Testis (tissue), 3 donors: Measurements from ENCODE around the gene TPMT. TPM values are rescaled to one million over a fixed set of nuclear protein-coding genes. Genes with fewer than 3 reads are reported as not detected.

Source experiments
- DNase-seq: peaks from one replicate; pipeline ENCODE4 v3.0.0-alpha.2; 2019
- H3K27ac ChIP-seq, 2 donors: fragments of 200-600 bp; sonication (generic); one replicate each; pipeline ENCODE4 v1.5.1; 2019
- H3K27me3 ChIP-seq: fragments of 200-600 bp; sonication (generic); one replicate; pipeline ENCODE4 v1.5.1; 2019
- H3K36me3 ChIP-seq: fragments of 200-600 bp; sonication (generic); one replicate; pipeline ENCODE4 v1.5.1; 2017; ENCODE audit warnings: low read depth; ENCODE audit errors: missing control alignments
- H3K4me1 ChIP-seq: fragments of 200-600 bp; sonication (generic); one replicate; pipeline ENCODE4 v1.5.1; 2019
- H3K4me3 ChIP-seq, 2 donors: fragments of 200-600 bp; sonication (generic); one replicate each; pipeline ENCODE4 v1.5.1; 2017 to 2019
- H3K9me3 ChIP-seq: fragments of 200-600 bp; sonication (generic); one replicate; pipeline ENCODE4 v1.5.1; 2017
- POLR2A ChIP-seq: fragments of 450-650 bp; IDR thresholded peaks from one replicate; pipeline ENCODE4 v1.6.1; 2017; ENCODE audit warnings: antibody characterized with exemption, mild to moderate bottlenecking, moderate library complexity
- WGBS, 2 donors: methylation state at CpG; one replicate each; pipeline ENCODE4 v1.1.5; 2018; 5-methylcytosine and 5-hydroxymethylcytosine counted together
- intact Hi-C: fragments of 100-400 bp; cut with DNase I; formaldehyde crosslinking; loops from one replicate; pipeline ENCODE4 v1.15.1; 2023; ENCODE audit warnings: low total_unique reads
- polyA plus RNA-seq: library from polyadenylated mRNA; stranded (reverse); fragments of 350-450 nt; fragmentation: Illumina TruSeq; extraction: RNeasy Lipid Tissue Mini Kit (QIAGEN cat#74804); gene quantifications from one replicate; pipeline ENCODE4 v1.2.3, GENCODE V29; 2014; ENCODE audit warnings: low read depth, low replicate concordance; ENCODE audit not compliant: insufficient read depth
- total RNA-seq, 2 donors: library from RNA; depleted of rRNA; stranded (reverse); fragments of >200 nt; gene quantifications; one replicate each; pipeline ENCODE4 v1.2.3, GENCODE V29; 2016
- TF ChIP-seq, protein P1 (sequence below), 3 experiments: fragments of 450-650 bp in 2 of 3; fragments of 200-600 bp in 1 of 3; sonication (generic) in 1 of 3; IDR thresholded peaks; one replicate each; pipeline ENCODE4 v1.5.1; 2016 to 2019; ENCODE audit warnings: antibody characterized with exemption in 3 of 3, mild to moderate bottlenecking in 2 of 3, moderate library complexity in 1 of 3

TPMT gene
- total and polyA plus RNA-seq, 3 donors from 2014 or later = 14.6 to 21.0 (median 18.3) TPM

DNA sequence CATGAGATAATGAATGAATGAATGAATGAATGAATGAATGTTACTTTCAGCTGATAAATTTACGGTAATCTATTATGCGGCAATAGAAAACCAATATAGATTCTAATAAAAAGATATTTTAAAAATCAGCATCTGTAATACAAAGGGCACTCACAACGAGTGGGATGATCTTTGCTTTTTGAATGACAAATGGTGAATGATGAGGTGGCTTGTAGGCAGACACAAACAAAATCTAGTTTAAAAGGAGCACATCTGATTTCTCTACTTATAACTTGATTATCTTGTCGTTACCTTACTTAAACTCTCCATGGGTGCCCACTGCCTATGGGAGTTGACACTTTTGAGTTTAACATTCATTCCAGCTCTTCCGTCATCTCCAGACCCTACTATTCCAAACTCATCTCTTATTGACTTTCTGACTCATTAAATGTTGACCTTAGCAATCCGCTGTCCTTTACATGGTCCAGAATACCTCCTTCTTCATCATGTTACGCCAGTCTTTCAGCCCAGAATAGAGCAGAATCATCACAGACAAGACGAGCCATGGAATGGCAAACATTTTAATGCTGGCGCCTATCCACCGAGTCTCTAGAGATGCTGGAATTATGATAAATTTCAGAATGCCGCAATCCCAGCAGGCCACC is 73.7 kb downstream of the TPMT start:
- H3K36me3 ChIP-seq = no peaks in the 10 kb centered on the region
- H3K9me3 ChIP-seq = no peaks in the 10 kb centered on the region
- no peak overlapping the region for H3K4me3 ChIP-seq
- H3K27ac ChIP-seq = no peak overlapping the region
- intact Hi-C loops = no loop called here
- H3K27me3 ChIP-seq = no peaks in the 10 kb centered on the region
- no peak for TF ChIP-seq POLR2A
- TF ChIP-seq, protein P1, sequence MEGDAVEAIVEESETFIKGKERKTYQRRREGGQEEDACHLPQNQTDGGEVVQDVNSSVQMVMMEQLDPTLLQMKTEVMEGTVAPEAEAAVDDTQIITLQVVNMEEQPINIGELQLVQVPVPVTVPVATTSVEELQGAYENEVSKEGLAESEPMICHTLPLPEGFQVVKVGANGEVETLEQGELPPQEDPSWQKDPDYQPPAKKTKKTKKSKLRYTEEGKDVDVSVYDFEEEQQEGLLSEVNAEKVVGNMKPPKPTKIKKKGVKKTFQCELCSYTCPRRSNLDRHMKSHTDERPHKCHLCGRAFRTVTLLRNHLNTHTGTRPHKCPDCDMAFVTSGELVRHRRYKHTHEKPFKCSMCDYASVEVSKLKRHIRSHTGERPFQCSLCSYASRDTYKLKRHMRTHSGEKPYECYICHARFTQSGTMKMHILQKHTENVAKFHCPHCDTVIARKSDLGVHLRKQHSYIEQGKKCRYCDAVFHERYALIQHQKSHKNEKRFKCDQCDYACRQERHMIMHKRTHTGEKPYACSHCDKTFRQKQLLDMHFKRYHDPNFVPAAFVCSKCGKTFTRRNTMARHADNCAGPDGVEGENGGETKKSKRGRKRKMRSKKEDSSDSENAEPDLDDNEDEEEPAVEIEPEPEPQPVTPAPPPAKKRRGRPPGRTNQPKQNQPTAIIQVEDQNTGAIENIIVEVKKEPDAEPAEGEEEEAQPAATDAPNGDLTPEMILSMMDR (IDR thresholded peaks at IDR 0.05) = no peak
- WGBS, 2 donors = 81 to 86% methylated on average over 11 of the region's 11 CpGs
- DNase-seq = no peak
- H3K4me1 ChIP-seq = no peaks in the 10 kb centered on the region

DNA sequence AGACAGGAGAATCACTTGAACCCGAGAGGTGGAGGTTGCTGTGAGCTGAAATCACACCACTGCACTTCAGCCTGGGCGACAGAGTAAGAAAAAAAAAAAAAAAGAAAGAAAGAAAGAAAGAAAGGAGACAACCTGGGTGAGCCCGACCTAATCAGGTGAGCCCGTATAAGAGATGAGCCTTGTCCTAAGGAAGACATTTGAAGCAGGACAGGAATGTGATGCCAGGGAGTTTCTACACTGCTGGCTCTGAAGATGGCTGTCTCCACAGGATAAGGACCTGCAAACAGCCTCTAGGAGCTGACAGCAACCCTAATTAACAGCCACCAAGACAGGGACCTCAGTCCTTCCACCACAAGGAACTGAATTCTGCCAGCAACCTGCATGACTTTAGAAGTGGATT is 74.3 kb downstream of the TPMT start:
- Histone ChIP-seq H3K27me3 (no peaks in the 10 kb centered on the region), H3K4me3 (no peak overlapping the region), H3K27ac (no peak overlapping the region), H3K9me3 (no peaks in the 10 kb centered on the region), H3K4me1 (no peaks in the 10 kb centered on the region), H3K36me3 (no peaks in the 10 kb centered on the region)
- TF ChIP-seq, protein P1 (IDR thresholded peaks at IDR 0.05) = no peak
- no peak for TF ChIP-seq POLR2A
- WGBS, 2 donors = 86 to 87% methylated on average over 4 of the region's 4 CpGs
- intact Hi-C loops = no loop called here
- DNase-seq = no peak

DNA sequence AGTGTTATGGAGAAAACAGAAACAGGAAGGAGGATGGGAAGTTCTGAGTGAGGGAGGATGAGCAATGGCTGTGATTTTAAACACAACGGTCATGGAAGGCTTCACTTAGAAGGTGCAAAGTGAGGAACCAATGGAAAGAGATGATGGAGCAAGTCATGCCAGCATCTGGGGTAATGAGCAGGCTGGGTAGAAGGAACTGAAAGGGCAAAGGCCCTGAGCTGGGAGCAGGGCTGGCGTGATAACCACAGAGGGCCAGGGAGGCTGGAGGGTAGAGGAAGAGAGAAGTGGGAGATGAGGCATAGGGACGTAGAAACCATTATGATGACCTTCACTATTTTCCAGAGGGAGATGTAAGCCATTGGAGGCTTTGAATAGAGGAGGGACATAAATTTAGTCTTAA is 76.0 kb downstream of the TPMT start:
- no peaks in the 10 kb centered on the region for H3K9me3 ChIP-seq
- intact Hi-C loops = no loop called here
- no peaks in the 10 kb centered on the region for H3K27me3 ChIP-seq
- H3K27ac ChIP-seq = no peak overlapping the region
- no peaks in the 10 kb centered on the region for H3K4me1 ChIP-seq
- H3K36me3 ChIP-seq = no peaks in the 10 kb centered on the region
- no peak overlapping the region for H3K4me3 ChIP-seq
- no peak for DNase-seq
- WGBS, 2 donors = 76 to 80% methylated on average over 3 of the region's 3 CpGs
- TF ChIP-seq, protein P1 (IDR thresholded peaks at IDR 0.05) = no peak
- no peak for TF ChIP-seq POLR2A

Other genes starting within 250 kb of the TPMT start
- 10 to 100 TPM; 27.7 to 28.7 TPM for gene KIF13A, start 167.4 kb downstream of the TPMT start, total RNA-seq
- 20.8 TPM for gene KIF13A, start 167.4 kb downstream of the TPMT start, polyA plus RNA-seq
- 1 to 10 TPM; 3.1 to 3.8 TPM for gene NHLRC1, start 32.4 kb downstream of the TPMT start, total RNA-seq
- gene NHLRC1, start 32.4 kb downstream of the TPMT start, polyA plus RNA-seq = 2.1 TPM
- gene KDM1B, start 345 bp upstream of the TPMT start, total RNA-seq = 10 to 100 TPM; 38.1 to 41.1 TPM
- 32.1 TPM for gene KDM1B, start 345 bp upstream of the TPMT start, polyA plus RNA-seq
- 10 to 100 TPM; 53.8 to 65.2 TPM for gene DEK, start 109.5 kb upstream of the TPMT start, total RNA-seq
- 14.0 TPM for gene DEK, start 109.5 kb upstream of the TPMT start, polyA plus RNA-seq
- 1 to 10 TPM; 6.1 TPM for gene RNF144B, start 232.3 kb upstream of the TPMT start, total RNA-seq
- 6.3 TPM for gene RNF144B, start 232.3 kb upstream of the TPMT start, polyA plus RNA-seq